NCI-H2171 treated with DMSO at 0.1 percent for 48 hours (cell line): Measurements from ENCODE around the gene CCDC77.

ENCODE experiments used
- DNase-seq: peaks from one replicate; lab custom pipeline; 2025; lab: John Stamatoyannopoulos, UW

The CCDC77 gene

GRCh38 chr12:452667-453210 is 51.3 kb downstream of the CCDC77 start:
- DNase-seq = no peak

DNA sequence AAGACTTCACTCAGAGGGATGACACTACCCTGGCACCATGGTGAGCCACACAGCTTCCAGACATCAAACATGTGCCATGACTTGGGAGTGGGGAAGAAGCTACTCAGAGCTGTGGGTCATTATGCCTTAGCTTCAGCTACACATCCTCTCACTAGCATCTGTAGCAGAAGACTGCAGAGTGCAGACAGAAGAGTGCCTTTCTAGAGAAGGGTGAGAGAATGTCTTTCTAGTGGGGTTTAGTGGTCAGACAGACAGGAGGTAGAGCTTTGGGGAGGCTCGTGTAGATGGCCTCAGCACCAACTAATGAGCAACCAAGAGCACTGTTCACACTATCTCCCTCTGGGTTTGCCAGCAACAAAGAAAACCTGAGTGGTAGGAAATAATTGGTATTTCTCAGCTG is 53.4 kb downstream of the CCDC77 start:
- DNase-seq = no peak

GRCh38 chr12:455821-456220 is 54.4 kb downstream of the CCDC77 start:
- DNase-seq = no peak

- DNase-seq = no peak
Observed at GRCh38 chr12:457676-458075, 56.2 kb downstream of the CCDC77 start.

DNA sequence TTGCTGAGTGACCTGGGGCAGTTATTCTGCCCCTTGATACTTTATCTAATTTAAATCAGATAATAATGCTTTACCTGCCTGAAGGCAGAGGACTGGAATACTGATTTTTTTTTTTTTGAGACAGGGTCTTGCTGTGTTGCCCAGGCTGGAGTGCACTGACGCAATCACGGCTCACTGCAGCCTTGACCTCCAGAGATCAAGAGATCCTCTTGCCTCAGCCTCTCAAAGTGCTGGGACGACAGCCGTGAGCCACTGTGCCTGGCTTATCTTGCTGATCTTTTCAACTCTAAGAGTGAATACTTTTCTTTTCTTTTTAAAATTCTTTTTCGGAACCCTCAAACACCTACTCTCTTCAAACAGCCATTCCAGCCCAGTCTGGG is 57.6 kb downstream of the CCDC77 start:
- DNase-seq = no peak

DNA sequence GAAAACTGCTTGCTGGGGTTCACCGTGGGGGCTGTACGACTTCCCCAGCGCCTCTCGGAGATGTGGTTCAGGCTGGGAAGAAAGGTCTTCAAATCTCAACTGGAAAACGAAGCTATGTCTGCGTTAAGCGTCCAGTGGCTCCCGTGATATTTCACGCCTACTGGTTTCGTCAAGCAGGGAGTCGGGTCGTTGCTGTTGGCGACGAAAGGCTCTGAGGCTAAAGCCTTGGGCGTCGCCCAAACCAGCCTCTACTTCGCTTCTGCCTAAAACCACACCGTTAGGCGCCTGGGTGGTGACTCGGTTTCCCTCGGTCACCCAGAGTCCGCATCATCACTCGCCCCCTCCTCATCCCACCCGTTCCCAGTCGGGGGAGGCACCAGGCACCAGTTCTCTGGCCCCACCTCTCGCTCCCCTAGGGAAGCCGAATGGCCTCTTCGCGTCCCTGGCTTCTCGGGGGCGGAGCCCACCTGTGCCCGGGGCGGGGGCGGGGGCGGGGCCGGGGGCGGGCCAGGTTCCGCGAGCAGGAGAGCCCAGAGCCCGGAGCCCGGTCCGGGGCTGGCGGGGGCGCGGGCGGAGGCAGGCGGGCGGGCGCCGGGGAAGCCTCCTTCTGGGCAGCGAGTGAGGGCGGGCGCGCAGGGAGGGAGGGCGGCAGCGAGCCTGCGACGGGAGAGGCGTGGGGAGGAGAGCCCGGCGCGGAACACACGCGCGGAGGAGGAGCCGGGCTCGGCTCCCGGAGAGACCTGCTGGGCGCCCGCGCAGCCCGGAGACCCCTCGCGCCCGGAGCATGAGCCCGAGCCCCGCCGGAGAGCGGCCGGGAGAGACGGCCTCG is 58.2 kb downstream of the CCDC77 start, which contains the start of gene B4GALNT3:
TSS of gene B4GALNT3 (plus strand) at position 510 of the 829 bp plus-strand sequence. CDS start 438 bp downstream, outside the sequence.
- peak; percentile 84 for DNase-seq

DNA sequence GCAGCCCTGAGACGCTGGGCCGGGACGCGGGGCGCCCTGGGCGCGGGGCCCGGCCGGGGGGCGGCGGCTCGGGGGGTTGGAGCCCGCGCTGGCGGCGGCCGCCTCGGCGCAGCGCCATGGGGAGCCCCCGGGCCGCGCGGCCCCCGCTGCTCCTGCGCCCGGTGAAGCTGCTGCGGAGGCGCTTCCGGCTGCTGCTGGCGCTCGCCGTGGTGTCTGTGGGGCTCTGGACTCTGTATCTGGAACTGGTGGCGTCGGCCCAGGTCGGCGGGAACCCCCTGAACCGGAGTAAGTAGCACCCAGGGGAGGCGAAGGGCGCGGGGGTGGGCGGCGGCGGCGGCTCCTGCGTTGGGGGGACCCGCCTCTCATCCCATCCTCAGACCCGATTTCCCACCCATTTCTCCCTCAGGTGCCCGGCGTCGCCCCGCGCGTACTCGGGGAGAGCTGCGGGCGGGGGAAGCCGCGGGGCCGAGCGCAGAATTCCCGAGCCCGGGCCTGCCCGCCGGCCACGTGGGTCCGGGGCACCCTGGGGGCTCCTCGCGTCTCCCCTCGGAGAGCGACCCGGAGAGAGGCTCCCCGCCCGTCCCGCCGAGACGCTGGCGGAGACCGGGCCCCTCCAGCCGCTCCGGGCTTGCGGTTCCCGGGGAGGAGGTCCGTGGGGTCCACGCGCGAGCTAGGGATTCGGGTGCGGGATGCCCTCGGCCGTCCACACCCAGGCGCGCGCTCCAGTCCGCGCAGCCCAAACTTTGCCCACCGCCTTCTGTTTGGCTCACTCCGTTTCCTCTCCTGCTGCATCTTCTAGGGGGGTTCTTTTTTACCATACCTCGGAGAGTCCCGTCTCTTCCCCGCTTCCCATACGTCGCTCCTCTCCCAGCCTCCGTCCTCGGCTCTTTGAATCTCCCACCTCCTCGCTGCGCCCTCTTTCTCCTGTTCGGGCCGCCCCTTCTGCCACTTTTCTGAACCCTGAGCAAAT is 59.1 kb downstream of the CCDC77 start:
- DNase-seq = peak; percentile 50

DNA sequence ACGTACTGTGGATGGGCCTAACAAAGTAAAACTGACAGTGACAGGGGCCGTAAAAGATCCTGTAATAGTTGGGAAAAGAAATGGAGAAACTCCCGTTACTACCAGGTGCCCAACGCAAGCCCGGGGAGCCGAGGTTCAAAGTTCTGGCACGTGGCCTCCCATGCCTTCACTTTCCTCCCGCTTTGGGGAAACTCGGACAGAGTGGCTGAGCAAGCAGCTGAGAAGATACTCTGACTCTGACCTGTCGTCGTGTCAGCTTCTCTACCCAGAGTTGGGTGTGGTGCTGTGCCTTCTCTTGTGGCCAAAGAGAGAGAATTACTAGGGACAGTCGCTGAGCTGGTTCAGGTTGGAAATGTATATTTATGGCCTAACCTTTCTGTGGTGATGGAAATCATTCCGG is 60.0 kb downstream of the CCDC77 start:
- no peak for DNase-seq

GRCh38 chr12:462936-463705 is 61.7 kb downstream of the CCDC77 start:
- DNase-seq = no peak

- DNase-seq = peak; percentile 100
Observed at GRCh38 chr12:464484-465267, 63.2 kb downstream of the CCDC77 start.

DNA sequence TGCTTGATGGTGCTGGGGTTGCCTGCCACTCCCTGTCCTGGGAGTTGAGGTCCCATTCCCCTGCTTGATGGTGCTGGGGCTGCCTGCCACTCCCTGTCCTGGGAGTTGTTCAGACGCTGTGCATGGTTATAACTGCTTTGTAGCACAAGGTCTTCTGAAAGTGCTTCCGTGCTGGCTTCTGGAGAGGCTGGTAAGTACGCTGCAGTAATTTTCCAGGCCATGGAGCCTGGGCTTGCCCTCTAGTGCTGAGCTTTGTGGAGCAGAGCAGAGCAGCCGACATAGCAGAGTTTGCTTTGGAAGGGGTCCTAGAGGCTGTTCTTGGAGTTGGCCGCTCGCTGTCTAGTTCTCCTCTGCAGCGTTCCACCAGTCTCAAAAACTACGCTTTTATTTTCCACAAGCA is 64.6 kb downstream of the CCDC77 start:
- DNase-seq = peak; percentile 36

GRCh38 chr12:466762-467161 is 65.3 kb downstream of the CCDC77 start:
- DNase-seq = no peak

DNA sequence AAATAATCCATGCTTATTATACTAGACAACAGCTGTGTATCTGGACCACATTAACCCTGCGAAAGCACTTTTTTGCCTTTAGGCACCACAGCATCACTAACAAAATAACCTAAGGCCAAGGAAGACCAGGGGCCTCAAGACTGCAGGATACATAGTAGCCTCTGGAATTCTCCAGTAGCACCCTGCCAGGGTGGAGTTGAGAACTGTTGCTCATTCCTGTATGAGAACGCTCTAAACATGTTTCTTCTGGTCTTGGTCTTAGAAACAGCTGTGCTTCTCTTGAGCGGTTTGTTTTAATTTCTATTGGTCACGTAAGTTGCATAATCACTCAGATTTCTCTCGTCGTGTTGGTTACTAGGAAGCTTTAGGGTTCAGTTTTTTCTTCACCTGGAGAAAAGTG is 66.1 kb downstream of the CCDC77 start:
- no peak for DNase-seq

GRCh38 chr12:468671-469389 is 67.4 kb downstream of the CCDC77 start:
- DNase-seq = no peak

- no peak for DNase-seq
Observed at GRCh38 chr12:470133-470532, 68.7 kb downstream of the CCDC77 start.

DNA sequence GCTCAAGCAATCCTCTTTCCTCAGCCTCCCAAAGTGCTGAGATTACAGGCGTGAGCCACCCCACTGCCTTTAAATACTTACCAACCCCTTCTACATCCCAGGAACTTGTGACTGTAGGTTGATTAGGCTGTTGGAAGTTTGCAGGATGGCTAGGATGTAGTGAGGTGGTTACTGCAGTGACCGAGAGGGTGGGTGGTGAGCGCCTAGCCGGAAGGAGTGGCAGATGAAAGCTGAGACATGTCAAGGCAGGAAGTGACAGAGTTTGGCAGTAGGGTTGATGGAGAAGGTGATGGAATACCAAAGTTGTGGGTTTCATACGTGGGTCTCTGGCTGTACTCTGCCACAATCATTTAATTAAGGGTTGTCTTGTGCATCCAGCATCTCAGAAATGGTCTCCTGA is 71.8 kb downstream of the CCDC77 start:
- no peak for DNase-seq

- no peak for DNase-seq
Observed at GRCh38 chr12:473863-474577, 72.6 kb downstream of the CCDC77 start.

- peak; percentile 83 for DNase-seq
Observed at GRCh38 chr12:475286-475685, 73.8 kb downstream of the CCDC77 start.

GRCh38 chr12:479161-479560 is 77.7 kb downstream of the CCDC77 start:
- no peak for DNase-seq
